ENCODE results near the gene CDC42EP2. TPM values are rescaled to one million over a fixed set of nuclear protein-coding genes. Genes with fewer than 3 reads are reported as not detected.

Gene CDC42EP2
- total RNA-seq, 1 experiment from 2014 or later, result 43.2 TPM

GRCh38 chr11:65317025-65317786 is 2.5 kb downstream of the CDC42EP2 start:
- Mint-ChIP-seq H3K27me3 (ENCODE audit: unreplicated experiment) (no peaks in the 10 kb centered on the region), H3K9me3 (ENCODE audit: low read depth, unreplicated experiment) (no peaks in the 10 kb centered on the region), H3K4me3 (ENCODE audit: low read depth, unreplicated experiment) (peak overlapping the region; percentile 96), H3K27ac (ENCODE audit: unreplicated experiment) (peak overlapping the region; percentile 89), H3K4me1 (ENCODE audit: low read depth, unreplicated experiment) (peaks cover 31% of the 10 kb centered on the region), H3K36me3 (ENCODE audit: insufficient read depth, unreplicated experiment) (peaks cover 76% of the 10 kb centered on the region)
- BruUV-seq (replicated peaks), result no TSS peak
- CTCF ChIA-PET, result interaction anchor here (0.6 to 4.5 kb wide), 12 partner anchors 10 to 602 kb away, joined by 3 to 113 read pairs (median 4); partner anchors contain the start of genes DPF2 and POLA2
- DNase-seq, result peak; percentile 87
- intact Hi-C loops (cut with micrococcal nuclease; ENCODE audit: unreplicated experiment), result no loop called here
- TF ChIP-seq CTCF (IDR thresholded peaks at IDR 0.05; ENCODE audit: unreplicated experiment), result no peak

- H3K4me1 Mint-ChIP-seq (ENCODE audit: low read depth, unreplicated experiment), result peaks cover 30% of the 10 kb centered on the region
- no peak for DNase-seq
- H3K4me3 Mint-ChIP-seq (ENCODE audit: low read depth, unreplicated experiment), result no peak overlapping the region
- CTCF ChIA-PET, result interaction anchor here (0.6 kb wide), 1 partner anchor 11 kb away, joined by 5 read pairs; no protein-coding TSS in a partner anchor
- H3K27ac Mint-ChIP-seq (ENCODE audit: unreplicated experiment), result no peak overlapping the region
- no peaks in the 10 kb centered on the region for H3K27me3 Mint-ChIP-seq (ENCODE audit: unreplicated experiment)
- peaks cover 86% of the 10 kb centered on the region for H3K36me3 Mint-ChIP-seq (ENCODE audit: insufficient read depth, unreplicated experiment)
- intact Hi-C loops (cut with micrococcal nuclease; ENCODE audit: unreplicated experiment), result no loop called here
- no peaks in the 10 kb centered on the region for H3K9me3 Mint-ChIP-seq (ENCODE audit: low read depth, unreplicated experiment)
- BruUV-seq (replicated peaks), result no TSS peak
- TF ChIP-seq CTCF (IDR thresholded peaks at IDR 0.05; ENCODE audit: unreplicated experiment), result no peak
These were observed 5.9 kb downstream of the CDC42EP2 start for GRCh38 chr11:65320386-65321075.

GRCh38 chr11:65321076-65321475 is 6.4 kb downstream of the CDC42EP2 start:
- TF ChIP-seq CTCF (IDR thresholded peaks at IDR 0.05; ENCODE audit: unreplicated experiment), result no peak
- Mint-ChIP-seq H3K4me3 (ENCODE audit: low read depth, unreplicated experiment) (no peak overlapping the region), H3K36me3 (ENCODE audit: insufficient read depth, unreplicated experiment) (peaks cover 82% of the 10 kb centered on the region), H3K4me1 (ENCODE audit: low read depth, unreplicated experiment) (peaks cover 26% of the 10 kb centered on the region), H3K9me3 (ENCODE audit: low read depth, unreplicated experiment) (no peaks in the 10 kb centered on the region), H3K27me3 (ENCODE audit: unreplicated experiment) (no peaks in the 10 kb centered on the region), H3K27ac (ENCODE audit: unreplicated experiment) (no peak overlapping the region)
- CTCF ChIA-PET, result no interaction called here
- BruUV-seq (replicated peaks), result no TSS peak
- no peak for DNase-seq
- intact Hi-C loops (cut with micrococcal nuclease; ENCODE audit: unreplicated experiment), result no loop called here

GRCh38 chr11:65321828-65322485 is 7.3 kb downstream of the CDC42EP2 start:
- intact Hi-C loops (cut with micrococcal nuclease; ENCODE audit: unreplicated experiment), result no loop called here
- Mint-ChIP-seq H3K27me3 (ENCODE audit: unreplicated experiment) (no peaks in the 10 kb centered on the region), H3K4me1 (ENCODE audit: low read depth, unreplicated experiment) (peaks cover 18% of the 10 kb centered on the region), H3K9me3 (ENCODE audit: low read depth, unreplicated experiment) (no peaks in the 10 kb centered on the region), H3K4me3 (ENCODE audit: low read depth, unreplicated experiment) (no peak overlapping the region), H3K27ac (ENCODE audit: unreplicated experiment) (peak overlapping the region; percentile 27), H3K36me3 (ENCODE audit: insufficient read depth, unreplicated experiment) (peaks cover 77% of the 10 kb centered on the region)
- no peak for TF ChIP-seq CTCF (IDR thresholded peaks at IDR 0.05; ENCODE audit: unreplicated experiment)
- BruUV-seq (replicated peaks), result no TSS peak
- no peak for DNase-seq
- CTCF ChIA-PET, result no interaction called here

Data from Calu3 (cell line).